GM12878 (cell line): ENCODE data around the gene TRAF3IP3. TPM values are rescaled to one million over a fixed set of nuclear protein-coding genes. Genes with fewer than 3 reads are reported as not detected.

Experiments used
- ATAC-seq: fragments of 200-7000 bp; cut with Tn5 transposase; 3 replicates; pipeline ENCODE4 v1.9.1; 2020; ENCODE audit warnings: mild to moderate bottlenecking, moderate library complexity
- BruUV-seq: library from RNA; stranded (reverse); fragments of 400-500 nt; replicated peaks from 2 replicates; lab custom pipeline; 2021; lab: Mats Ljungman, UMichigan
- CTCF ChIA-PET: fragments of 300-600 bp; sonication (Branson Sonifier 250); formaldehyde crosslinking; extraction: SDS; loops from one replicate; lab custom pipeline; 2021; ENCODE audit warnings: inconsistent platforms; lab: Yijun Ruan, JAX
- POLR2A ChIA-PET: fragments of 350-600 bp; formaldehyde crosslinking; extraction: SDS; loops from one replicate; lab custom pipeline; 2021; ENCODE audit warnings: inconsistent platforms; lab: Charles Lee
- RAD21 ChIA-PET: fragments of 300-600 bp; sonication (Branson Sonifier 250); formaldehyde crosslinking; loops from one replicate; lab custom pipeline; 2023; ENCODE audit warnings: antibody characterized with exemption; ENCODE audit not compliant: unreplicated experiment; lab: Charles Lee
- SMC1A ChIA-PET: fragments of 300-600 bp; sonication (Branson Sonifier 250); formaldehyde crosslinking; loops from one replicate; lab custom pipeline; 2023; ENCODE audit not compliant: unreplicated experiment, uncharacterized antibody; lab: Charles Lee
- DNase-seq: peaks from one replicate; pipeline ENCODE4 v3.0.0-alpha.2; 2011; ENCODE audit warnings: low read depth, low spot score
- FAIRE-seq: peaks from 3 replicates; lab custom pipeline; 2011; peaks lifted over from hg19 to GRCh38; lab: Jason Lieb, UNC
- H2AFZ ChIP-seq: 2 replicates; pipeline ENCODE4 v1.6.0; 2011; ENCODE audit warnings: low read depth, low read length, control low read depth; ENCODE audit not compliant: control insufficient read depth
- H3K27ac ChIP-seq: 2 replicates; pipeline ENCODE4 v1.5.1; 2011; ENCODE audit warnings: control low read depth; ENCODE audit not compliant: control insufficient read depth, insufficient read depth
- H3K27me3 ChIP-seq, 2 experiments: replicated peaks in 1 of 2; 2 replicates each; pipeline versions ENCODE4 v1.6.0 to v1.6.1; 2011; ENCODE audit warnings: low read length in 1 of 2; ENCODE audit not compliant: control insufficient read depth in 2 of 2, insufficient read depth in 2 of 2
- H3K36me3 ChIP-seq, 2 experiments: 2 replicates each; pipeline ENCODE4 v1.5.1; 2011; ENCODE audit warnings: low read length in 1 of 2; ENCODE audit not compliant: control insufficient read depth in 2 of 2, insufficient read depth in 2 of 2
- H3K4me1 ChIP-seq: 2 replicates; pipeline ENCODE4 v1.6.1; 2011; ENCODE audit warnings: mild to moderate bottlenecking, low read length, moderate library complexity, mixed read lengths; ENCODE audit not compliant: control insufficient read depth, insufficient read depth
- H3K4me2 ChIP-seq: 2 replicates; pipeline ENCODE4 v1.6.0; 2011; ENCODE audit warnings: control low read depth; ENCODE audit not compliant: control insufficient read depth, insufficient read depth
- H3K4me3 ChIP-seq: fragments of 200-600 bp; sonication (generic); 2 replicates; pipeline ENCODE4 v1.5.1; 2016
- H3K79me2 ChIP-seq: 2 replicates; pipeline ENCODE4 v1.6.0; 2011; ENCODE audit warnings: low read length; ENCODE audit not compliant: control insufficient read depth, insufficient read depth
- H3K9ac ChIP-seq: 2 replicates; pipeline ENCODE4 v1.8.0; 2011; ENCODE audit warnings: low read length, control low read depth, mixed read lengths; ENCODE audit not compliant: control insufficient read depth, insufficient read depth
- H3K9me3 ChIP-seq: replicated peaks from 3 replicates; pipeline ENCODE4 v1.5.1; 2011; ENCODE audit warnings: mild to moderate bottlenecking, low read length; ENCODE audit not compliant: control insufficient read depth, insufficient read depth
- H4K20me1 ChIP-seq: 2 replicates; pipeline ENCODE4 v1.6.0; 2011; ENCODE audit not compliant: control insufficient read depth, insufficient read depth
- CREB1 ChIP-seq: IDR thresholded peaks from 2 replicates; pipeline ENCODE4 v1.6.1; 2012; ENCODE audit warnings: low read depth, mild to moderate bottlenecking, inconsistent platforms
- POLR2AphosphoS5 ChIP-seq: IDR thresholded peaks from 2 replicates; pipeline ENCODE4 v1.6.1; 2011; ENCODE audit warnings: mild to moderate bottlenecking, low read length, inconsistent platforms
- WGBS: methylation state at CpG from one replicate; pipeline ENCODE4 v1.1.6; 2016; ENCODE audit warnings: low lambda C conversion rate; ENCODE audit not compliant: insufficient replicate concordance, insufficient coverage; ENCODE audit errors: missing lambda C conversion rate; 5-methylcytosine and 5-hydroxymethylcytosine counted together
- in situ Hi-C: fragments of 300-500 bp; cut with MboI; formaldehyde crosslinking; loops from 9 replicates; pipeline ENCODE4 v1.14.3; 2018; ENCODE audit warnings: mixed read lengths
- intact Hi-C: fragments of 100-400 bp; cut with micrococcal nuclease; formaldehyde crosslinking; loops from one replicate; pipeline ENCODE4 v1.14.2; 2022; ENCODE audit not compliant: unreplicated experiment
- polyA plus RNA-seq, 11 experiments: library from polyadenylated mRNA; depleted of rRNA in 4 of 11; unstranded in 6 of 11; stranded (reverse) in 5 of 11; fragments of >200 nt; fragmentation: Nextera tagmentation in 4 of 11; fragmentation: Illumina TruSeq in 1 of 11; extraction: Ambion mirVana in 4 of 11; extraction: Trizol in 1 of 11; gene quantifications; 1 replicate in 1 of 11; 2 replicates in 10 of 11; pipeline versions ENCODE4 v1.2.1 to v1.2.3, GENCODE V29; 2011 to 2016; ENCODE audit warnings: inconsistent platforms in 2 of 11, missing spikeins in 2 of 11, low read depth in 1 of 11
- total RNA-seq, 4 experiments: library from RNA; depleted of rRNA in 3 of 4; stranded (reverse); fragments of >200 nt in 3 of 4; fragmentation: Illumina TruSeq in 1 of 4; extraction: Trizol in 1 of 4; gene quantifications; 2 replicates each; pipeline versions ENCODE4 v1.2.1 to v1.2.3, GENCODE V29; 2013 to 2021
- TF ChIP-seq, protein P1 (sequence below): fragments of 450-650 bp; IDR thresholded peaks from 2 replicates; pipeline ENCODE4 v1.6.1; 2017; ENCODE audit warnings: mild to moderate bottlenecking, moderate library complexity
- TF ChIP-seq, protein P2 (sequence below), 3 experiments: IDR thresholded peaks in 2 of 3; conservative IDR thresholded peaks in 1 of 3; 2 replicates each; pipeline ENCODE4 v1.5.1; 2011; ENCODE audit warnings: low read depth in 3 of 3, low read length in 3 of 3, mild to moderate bottlenecking in 3 of 3, control low read depth in 2 of 3, moderate library complexity in 2 of 3, inconsistent platforms in 1 of 3, mixed read lengths in 1 of 3; ENCODE audit not compliant: control insufficient read depth in 2 of 3, insufficient read depth in 1 of 3; ENCODE audit errors: extremely low read depth in 1 of 3
- TF ChIP-seq, protein P3 (sequence below): IDR thresholded peaks from 2 replicates; pipeline ENCODE4 v1.6.1; 2012; ENCODE audit warnings: improper control_type of control experiment, low read depth, low read length; ENCODE audit not compliant: insufficient replicate concordance

The TRAF3IP3 gene
- total and polyA plus RNA-seq, 10 of the 15 experiments (the other 5 are each of a cell fraction or from before 2014, with no cell fraction given), result 61.6 to 121 (median 96.5) TPM

DNA sequence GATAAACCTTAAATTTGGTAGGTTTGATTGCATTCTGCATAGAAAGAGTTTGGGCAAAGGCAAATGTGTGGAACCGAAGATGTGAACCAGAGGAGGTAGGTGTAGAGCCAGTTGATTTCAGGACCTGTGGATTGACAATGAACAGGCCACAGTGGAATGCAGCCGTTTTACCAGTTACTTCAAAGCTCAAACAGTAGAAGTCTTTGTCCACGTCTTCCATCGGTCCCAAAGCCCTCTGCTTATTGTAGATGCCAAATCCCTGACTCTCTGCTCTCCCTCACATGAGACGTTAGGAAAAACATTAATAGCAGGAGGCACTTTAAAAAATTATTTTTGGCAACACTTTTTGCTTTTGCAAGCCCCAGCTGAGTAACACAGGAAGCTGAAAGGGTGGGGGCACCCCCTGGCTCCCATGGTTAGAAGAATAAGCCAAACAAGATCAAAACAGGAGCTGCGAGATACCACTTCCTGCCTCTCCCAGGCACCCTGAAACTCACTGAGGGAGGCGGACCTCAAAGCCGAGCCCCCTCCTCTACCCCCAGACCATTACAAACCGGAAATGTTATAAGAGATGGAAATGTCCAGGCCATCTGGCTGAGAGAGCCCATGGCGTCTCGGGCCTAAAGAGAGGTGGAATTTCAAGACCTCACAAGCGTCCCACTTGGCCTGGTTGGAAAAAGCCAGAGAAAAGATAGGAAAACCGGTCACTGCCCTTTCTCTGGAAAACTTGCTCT, 13.5 kb downstream of the TRAF3IP3 start (continued):
- TF ChIP-seq, protein P1, sequence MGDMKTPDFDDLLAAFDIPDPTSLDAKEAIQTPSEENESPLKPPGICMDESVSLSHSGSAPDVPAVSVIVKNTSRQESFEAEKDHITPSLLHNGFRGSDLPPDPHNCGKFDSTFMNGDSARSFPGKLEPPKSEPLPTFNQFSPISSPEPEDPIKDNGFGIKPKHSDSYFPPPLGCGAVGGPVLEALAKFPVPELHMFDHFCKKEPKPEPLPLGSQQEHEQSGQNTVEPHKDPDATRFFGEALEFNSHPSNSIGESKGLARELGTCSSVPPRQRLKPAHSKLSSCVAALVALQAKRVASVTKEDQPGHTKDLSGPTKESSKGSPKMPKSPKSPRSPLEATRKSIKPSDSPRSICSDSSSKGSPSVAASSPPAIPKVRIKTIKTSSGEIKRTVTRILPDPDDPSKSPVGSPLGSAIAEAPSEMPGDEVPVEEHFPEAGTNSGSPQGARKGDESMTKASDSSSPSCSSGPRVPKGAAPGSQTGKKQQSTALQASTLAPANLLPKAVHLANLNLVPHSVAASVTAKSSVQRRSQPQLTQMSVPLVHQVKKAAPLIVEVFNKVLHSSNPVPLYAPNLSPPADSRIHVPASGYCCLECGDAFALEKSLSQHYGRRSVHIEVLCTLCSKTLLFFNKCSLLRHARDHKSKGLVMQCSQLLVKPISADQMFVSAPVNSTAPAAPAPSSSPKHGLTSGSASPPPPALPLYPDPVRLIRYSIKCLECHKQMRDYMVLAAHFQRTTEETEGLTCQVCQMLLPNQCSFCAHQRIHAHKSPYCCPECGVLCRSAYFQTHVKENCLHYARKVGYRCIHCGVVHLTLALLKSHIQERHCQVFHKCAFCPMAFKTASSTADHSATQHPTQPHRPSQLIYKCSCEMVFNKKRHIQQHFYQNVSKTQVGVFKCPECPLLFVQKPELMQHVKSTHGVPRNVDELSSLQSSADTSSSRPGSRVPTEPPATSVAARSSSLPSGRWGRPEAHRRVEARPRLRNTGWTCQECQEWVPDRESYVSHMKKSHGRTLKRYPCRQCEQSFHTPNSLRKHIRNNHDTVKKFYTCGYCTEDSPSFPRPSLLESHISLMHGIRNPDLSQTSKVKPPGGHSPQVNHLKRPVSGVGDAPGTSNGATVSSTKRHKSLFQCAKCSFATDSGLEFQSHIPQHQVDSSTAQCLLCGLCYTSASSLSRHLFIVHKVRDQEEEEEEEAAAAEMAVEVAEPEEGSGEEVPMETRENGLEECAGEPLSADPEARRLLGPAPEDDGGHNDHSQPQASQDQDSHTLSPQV, result no peak
- TF ChIP-seq CREB1, result 0 out of 2 replicates have a peak, but pooled peaks have one; percentile 34

DNA sequence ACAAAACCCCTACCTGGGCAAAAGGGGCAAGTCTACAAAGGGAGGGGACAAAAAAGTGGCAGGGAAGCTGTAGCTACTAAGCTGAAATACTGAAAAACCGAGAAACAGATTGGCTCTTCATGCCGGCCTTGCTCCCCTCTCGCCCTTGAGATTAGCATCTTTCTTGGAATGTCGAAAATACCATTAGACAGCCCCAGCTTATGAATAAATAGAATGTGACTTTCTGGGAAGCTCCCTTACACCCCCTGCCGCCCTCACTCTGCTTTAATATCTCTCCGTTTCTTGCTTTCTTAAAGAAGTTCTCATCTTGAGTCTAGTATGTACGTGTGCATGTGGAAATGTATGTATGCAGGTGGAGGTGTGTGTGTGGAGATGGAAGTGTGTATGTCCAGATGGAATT, 14.1 kb downstream of the TRAF3IP3 start:
- in situ Hi-C loops (no loop called here), intact Hi-C loops (loop anchor here (1.0 kb wide), 1 partner anchor 14 kb away; the partner anchor contains the start of gene TRAF3IP3)
- Histone ChIP-seq H3K36me3 (peaks cover 0 to 3% of the 10 kb centered on the region in 2 experiments; a peak in 2 of 4 replicates), H2AFZ (no peak overlapping the region), H3K27me3 (no peaks in the 10 kb centered on the region), H3K79me2 (peaks cover 16% of the 10 kb centered on the region), H3K9ac (peak overlapping the region; percentile 74), H4K20me1 (no peaks in the 10 kb centered on the region), H3K9me3 (no peaks in the 10 kb centered on the region), H3K4me2 (peak overlapping the region; percentile 96), H3K4me3 (peak overlapping the region; percentile 72), H3K4me1 (peaks cover 54% of the 10 kb centered on the region), H3K27ac (peak overlapping the region; percentile 93)
- CTCF ChIA-PET, result interaction anchor here (1.0 to 5.8 kb wide), 9 partner anchors 9 to 200 kb away, joined by 3 to 117 read pairs (median 8); partner anchors contain the start of genes HSD11B1 and TRAF3IP3
- POLR2A ChIA-PET, result interaction anchor here (0.8 to 5.2 kb wide), 7 partner anchors 10 to 94 kb away, joined by 3 to 107 read pairs (median 5); partner anchors contain the start of genes C1orf74, G0S2 and TRAF3IP3
- TF ChIP-seq, protein P2, sequence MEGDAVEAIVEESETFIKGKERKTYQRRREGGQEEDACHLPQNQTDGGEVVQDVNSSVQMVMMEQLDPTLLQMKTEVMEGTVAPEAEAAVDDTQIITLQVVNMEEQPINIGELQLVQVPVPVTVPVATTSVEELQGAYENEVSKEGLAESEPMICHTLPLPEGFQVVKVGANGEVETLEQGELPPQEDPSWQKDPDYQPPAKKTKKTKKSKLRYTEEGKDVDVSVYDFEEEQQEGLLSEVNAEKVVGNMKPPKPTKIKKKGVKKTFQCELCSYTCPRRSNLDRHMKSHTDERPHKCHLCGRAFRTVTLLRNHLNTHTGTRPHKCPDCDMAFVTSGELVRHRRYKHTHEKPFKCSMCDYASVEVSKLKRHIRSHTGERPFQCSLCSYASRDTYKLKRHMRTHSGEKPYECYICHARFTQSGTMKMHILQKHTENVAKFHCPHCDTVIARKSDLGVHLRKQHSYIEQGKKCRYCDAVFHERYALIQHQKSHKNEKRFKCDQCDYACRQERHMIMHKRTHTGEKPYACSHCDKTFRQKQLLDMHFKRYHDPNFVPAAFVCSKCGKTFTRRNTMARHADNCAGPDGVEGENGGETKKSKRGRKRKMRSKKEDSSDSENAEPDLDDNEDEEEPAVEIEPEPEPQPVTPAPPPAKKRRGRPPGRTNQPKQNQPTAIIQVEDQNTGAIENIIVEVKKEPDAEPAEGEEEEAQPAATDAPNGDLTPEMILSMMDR (IDR thresholded peaks at IDR 0.05 in 2 of 3, conservative IDR thresholded peaks at IDR 0.05 in 1 of 3; ENCODE audit: control insufficient read depth in 2 of 3, extremely low read depth in 1 of 3, insufficient read depth in 1 of 3, low read depth in 3 of 3, low read length in 3 of 3), result 0 out of 6 replicates have a peak, but pooled peaks of 1 of the 3 experiments have one; percentile 5
- TF ChIP-seq, protein P3, sequence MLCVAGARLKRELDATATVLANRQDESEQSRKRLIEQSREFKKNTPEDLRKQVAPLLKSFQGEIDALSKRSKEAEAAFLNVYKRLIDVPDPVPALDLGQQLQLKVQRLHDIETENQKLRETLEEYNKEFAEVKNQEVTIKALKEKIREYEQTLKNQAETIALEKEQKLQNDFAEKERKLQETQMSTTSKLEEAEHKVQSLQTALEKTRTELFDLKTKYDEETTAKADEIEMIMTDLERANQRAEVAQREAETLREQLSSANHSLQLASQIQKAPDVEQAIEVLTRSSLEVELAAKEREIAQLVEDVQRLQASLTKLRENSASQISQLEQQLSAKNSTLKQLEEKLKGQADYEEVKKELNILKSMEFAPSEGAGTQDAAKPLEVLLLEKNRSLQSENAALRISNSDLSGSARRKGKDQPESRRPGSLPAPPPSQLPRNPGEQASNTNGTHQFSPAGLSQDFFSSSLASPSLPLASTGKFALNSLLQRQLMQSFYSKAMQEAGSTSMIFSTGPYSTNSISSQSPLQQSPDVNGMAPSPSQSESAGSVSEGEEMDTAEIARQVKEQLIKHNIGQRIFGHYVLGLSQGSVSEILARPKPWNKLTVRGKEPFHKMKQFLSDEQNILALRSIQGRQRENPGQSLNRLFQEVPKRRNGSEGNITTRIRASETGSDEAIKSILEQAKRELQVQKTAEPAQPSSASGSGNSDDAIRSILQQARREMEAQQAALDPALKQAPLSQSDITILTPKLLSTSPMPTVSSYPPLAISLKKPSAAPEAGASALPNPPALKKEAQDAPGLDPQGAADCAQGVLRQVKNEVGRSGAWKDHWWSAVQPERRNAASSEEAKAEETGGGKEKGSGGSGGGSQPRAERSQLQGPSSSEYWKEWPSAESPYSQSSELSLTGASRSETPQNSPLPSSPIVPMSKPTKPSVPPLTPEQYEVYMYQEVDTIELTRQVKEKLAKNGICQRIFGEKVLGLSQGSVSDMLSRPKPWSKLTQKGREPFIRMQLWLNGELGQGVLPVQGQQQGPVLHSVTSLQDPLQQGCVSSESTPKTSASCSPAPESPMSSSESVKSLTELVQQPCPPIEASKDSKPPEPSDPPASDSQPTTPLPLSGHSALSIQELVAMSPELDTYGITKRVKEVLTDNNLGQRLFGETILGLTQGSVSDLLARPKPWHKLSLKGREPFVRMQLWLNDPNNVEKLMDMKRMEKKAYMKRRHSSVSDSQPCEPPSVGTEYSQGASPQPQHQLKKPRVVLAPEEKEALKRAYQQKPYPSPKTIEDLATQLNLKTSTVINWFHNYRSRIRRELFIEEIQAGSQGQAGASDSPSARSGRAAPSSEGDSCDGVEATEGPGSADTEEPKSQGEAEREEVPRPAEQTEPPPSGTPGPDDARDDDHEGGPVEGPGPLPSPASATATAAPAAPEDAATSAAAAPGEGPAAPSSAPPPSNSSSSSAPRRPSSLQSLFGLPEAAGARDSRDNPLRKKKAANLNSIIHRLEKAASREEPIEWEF, result no peak
- TF ChIP-seq POLR2AphosphoS5, result 0 out of 2 replicates have a peak, but pooled peaks have one; percentile 10
- RAD21 ChIA-PET, result interaction anchor here (0.7 to 5.4 kb wide), 12 partner anchors 10 to 167 kb away, joined by 3 to 188 read pairs (median 4); partner anchors contain the start of genes LAMB3, TRAF3IP3 and UTP25
- SMC1A ChIA-PET, result interaction anchor here (0.9 to 5.6 kb wide), 9 partner anchors 14 to 204 kb away, joined by 3 to 282 read pairs (median 4); partner anchors contain the start of genes C1orf74 and TRAF3IP3
- BruUV-seq, result no TSS peak
- FAIRE-seq, result no peak
- WGBS, result 3% methylated on average over 7 of the region's 7 CpGs
- no peak for ATAC-seq
- DNase-seq, result no peak
